HepG2 (cell line): Measurements from ENCODE around the gene JAG1. TPM values are rescaled to one million over a fixed set of nuclear protein-coding genes. Genes with fewer than 3 reads are reported as not detected.

Experiments
- ATAC-seq: fragments of 200-7000 bp; cut with Tn5 transposase; 3 replicates; pipeline ENCODE4 v1.9.1; 2020; ENCODE audit warnings: mild to moderate bottlenecking, moderate library complexity
- BruUV-seq: library from RNA; stranded (reverse); fragments of 400-500 nt; replicated peaks from 2 replicates; lab custom pipeline; 2021; lab: Mats Ljungman, UMichigan
- CTCF ChIA-PET: fragments of 300-600 bp; formaldehyde crosslinking; extraction: SDS; loops from one replicate; lab custom pipeline; 2021; ENCODE audit warnings: low total read pairs, inconsistent platforms, low intra/inter-chr PET ratio; lab: Yijun Ruan, JAX
- POLR2A ChIA-PET: fragments of 350-600 bp; sonication (Branson Sonifier 250); formaldehyde crosslinking; loops from one replicate; lab custom pipeline; 2020; ENCODE audit warnings: antibody characterized with exemption, inconsistent platforms; lab: Yijun Ruan, JAX
- DNase-seq: peaks from one replicate; pipeline ENCODE4 v3.0.0-alpha.2; 2015; ENCODE audit warnings: low spot score
- FAIRE-seq: peaks from 3 replicates; lab custom pipeline; 2011; peaks lifted over from hg19 to GRCh38; lab: Jason Lieb, UNC
- H2AFZ ChIP-seq: one replicate; pipeline ENCODE4 v1.6.1; 2011; ENCODE audit warnings: low read length, inconsistent platforms
- H3K27ac ChIP-seq: fragments of 300-600 bp; 3 replicates; pipeline ENCODE4 v1.8.0; 2011; ENCODE audit warnings: mixed run types, mild to moderate bottlenecking, mixed read lengths, low read length, inconsistent platforms; ENCODE audit not compliant: insufficient read depth; ENCODE audit errors: extremely low read length
- H3K27me3 ChIP-seq, 2 experiments: fragments of 200-600 bp in 1 of 2; 2 replicates in 1 of 2; 3 replicates in 1 of 2; pipeline versions ENCODE4 v1.6.0 to v1.8.0; 2011; ENCODE audit warnings: low read length in 2 of 2, mild to moderate bottlenecking in 2 of 2, moderate library complexity in 2 of 2, inconsistent platforms in 1 of 2; ENCODE audit not compliant: insufficient read depth in 2 of 2, control insufficient read depth in 1 of 2
- H3K36me3 ChIP-seq, 2 experiments: fragments of 200-600 bp in 1 of 2; replicated peaks in 1 of 2; 2 replicates in 1 of 2; 3 replicates in 1 of 2; pipeline versions ENCODE4 v1.5.1 to v1.8.0; 2011; ENCODE audit warnings: low read length in 2 of 2, inconsistent platforms in 1 of 2; ENCODE audit not compliant: insufficient read depth in 2 of 2, control insufficient read depth in 1 of 2
- H3K4me1 ChIP-seq: 2 replicates; pipeline ENCODE4 v1.5.1; 2012; ENCODE audit warnings: low read length, inconsistent platforms; ENCODE audit not compliant: insufficient read depth
- H3K4me2 ChIP-seq: 2 replicates; pipeline ENCODE4 v1.6.0; 2011; ENCODE audit warnings: low read depth, low read length, inconsistent platforms
- H3K4me3 ChIP-seq, 3 experiments: fragments of 200-600 bp in 1 of 3; sonication (generic), shearing (Covaris generic) in 1 of 3; replicated peaks in 1 of 3; 2 replicates each; pipeline ENCODE4 v1.5.1; 2011 to 2016; ENCODE audit warnings: low read length in 3 of 3, inconsistent platforms in 2 of 3, low read depth in 2 of 3, mild to moderate bottlenecking in 2 of 3, control low read depth in 1 of 3, mixed read lengths in 1 of 3; ENCODE audit not compliant: insufficient read depth in 1 of 3
- H3K79me2 ChIP-seq: one replicate; pipeline ENCODE4 v1.6.1; 2011; ENCODE audit warnings: low read length, inconsistent platforms; ENCODE audit not compliant: insufficient read depth
- H3K9ac ChIP-seq: 2 replicates; pipeline ENCODE4 v1.6.0; 2011; ENCODE audit warnings: mild to moderate bottlenecking, low read depth, low read length, inconsistent platforms; ENCODE audit not compliant: insufficient read depth
- H3K9me3 ChIP-seq: 2 replicates; pipeline ENCODE4 v1.5.1; 2012; ENCODE audit warnings: mild to moderate bottlenecking, low read length
- H4K20me1 ChIP-seq: 2 replicates; pipeline ENCODE4 v1.6.0; 2011; ENCODE audit warnings: inconsistent platforms, mild to moderate bottlenecking, low read length, moderate library complexity; ENCODE audit not compliant: insufficient read depth
- HIC2 ChIP-seq: sonication (generic); formaldehyde crosslinking; IDR thresholded peaks from 2 replicates; pipeline ENCODE4 v1.9.0; 2022; ENCODE audit warnings: low read depth, missing genetic modification reagents
- HNF1A ChIP-seq, 2 experiments: sonication (generic) in 1 of 2; formaldehyde crosslinking in 1 of 2; IDR thresholded peaks; 2 replicates each; pipeline versions ENCODE4 v1.4.0 to v1.6.1; 2016 to 2020; ENCODE audit warnings: borderline replicate concordance in 1 of 2, low read depth in 1 of 2, mild to moderate bottlenecking in 1 of 2, missing genetic modification reagents in 1 of 2
- KLF6 ChIP-seq: IDR thresholded peaks from 2 replicates; pipeline ENCODE4 v1.8.0; 2016; ENCODE audit warnings: missing biosample characterization, missing genetic modification reagents
- MED1 ChIP-seq: sonication (generic); formaldehyde crosslinking; IDR thresholded peaks from 2 replicates; pipeline ENCODE4 v1.4.0; 2020; ENCODE audit warnings: missing genetic modification reagents
- MXD3 ChIP-seq: IDR thresholded peaks from 2 replicates; pipeline ENCODE4 v1.6.1; 2016; ENCODE audit warnings: mild to moderate bottlenecking, missing biosample characterization, missing genetic modification reagents
- NFYB ChIP-seq: sonication (generic); formaldehyde crosslinking; IDR thresholded peaks from 2 replicates; pipeline ENCODE4 v1.4.0; 2020; ENCODE audit warnings: missing genetic modification reagents
- TMF1 ChIP-seq: sonication (generic); formaldehyde crosslinking; IDR thresholded peaks from 2 replicates; pipeline ENCODE4 v1.8.1; 2022; ENCODE audit warnings: low read depth, missing genetic modification reagents
- ZFP62 ChIP-seq: sonication (generic); formaldehyde crosslinking; IDR thresholded peaks from 2 replicates; pipeline ENCODE4 v1.4.0; 2020; ENCODE audit warnings: missing genetic modification reagents
- ZNF142 ChIP-seq: sonication (generic); formaldehyde crosslinking; IDR thresholded peaks from 2 replicates; pipeline ENCODE4 v1.4.0; 2020; ENCODE audit warnings: missing genetic modification reagents
- ZNF263 ChIP-seq: sonication (generic); formaldehyde crosslinking; IDR thresholded peaks from 2 replicates; pipeline ENCODE4 v1.4.0; 2020; ENCODE audit warnings: missing genetic modification reagents
- ZNF737 ChIP-seq: sonication (generic); formaldehyde crosslinking; IDR thresholded peaks from 2 replicates; pipeline ENCODE4 v1.5.0; 2020; ENCODE audit warnings: missing genetic modification reagents, mild to moderate bottlenecking, borderline replicate concordance
- WGBS: methylation state at CpG from one replicate; pipeline ENCODE4 v1.1.6; 2017; ENCODE audit warnings: low lambda C conversion rate; 5-methylcytosine and 5-hydroxymethylcytosine counted together
- in situ Hi-C: cut with HindIII; loops from 2 replicates; pipeline ENCODE4 v1.10.0; 2017; ENCODE audit warnings: low pct_unique_long_range_greater_than_20kb; ENCODE audit not compliant: extremely low pct_ligation_motif_present
- intact Hi-C: fragments of 100-400 bp; cut with micrococcal nuclease; formaldehyde crosslinking; loops from one replicate; pipeline ENCODE4 v1.10.0; 2022; ENCODE audit not compliant: unreplicated experiment
- polyA plus RNA-seq, 8 experiments: library from polyadenylated mRNA; depleted of rRNA in 3 of 8; stranded (reverse) in 7 of 8; unstranded in 1 of 8; fragments of >200 nt; fragmentation: Illumina TruSeq in 4 of 8; extraction: Trizol in 4 of 8; gene quantifications; 2 replicates each; pipeline versions ENCODE4 v1.2.1 to v1.2.3, GENCODE V29; 2011 to 2016; ENCODE audit warnings: low read depth in 4 of 8, missing spikeins in 1 of 8, mixed read lengths in 1 of 8; ENCODE audit not compliant: insufficient read depth in 1 of 8
- total RNA-seq, 5 experiments: library from RNA; depleted of rRNA; stranded (reverse); fragments of >200 nt; fragmentation: Illumina TruSeq; extraction: Trizol; gene quantifications; 2 replicates each; pipeline ENCODE4 v1.2.3, GENCODE V29; 2016; ENCODE audit warnings: low read depth in 1 of 5

Gene JAG1
- total and polyA plus RNA-seq, 2 of the 13 experiments (the other 11 are each of a cell fraction or from before 2014, with no cell fraction given), result 47.1 to 56.3 TPM

GRCh38 chr20:10720565-10720964 lies 46.8 kb upstream of the JAG1 start:
- no TSS peak for BruUV-seq
- H3K4me1 ChIP-seq, result peaks cover 49% of the 10 kb centered on the region
- 95% methylated on average over 2 of the region's 2 CpGs for WGBS
- no peak overlapping the region for H3K4me3 ChIP-seq
- no peak overlapping the region for H2AFZ ChIP-seq
- no peak overlapping the region for H3K9ac ChIP-seq
- no peak overlapping the region for H3K4me2 ChIP-seq
- no peak overlapping the region for H3K27ac ChIP-seq
- intact Hi-C loops (no loop called here), in situ Hi-C loops (no loop called here)
- H3K27me3 ChIP-seq, result no peaks in the 10 kb centered on the region
- no peaks in the 10 kb centered on the region for H3K9me3 ChIP-seq
- POLR2A ChIA-PET, result interaction anchor here (1.0 to 1.3 kb wide), 2 partner anchors 9 to 46 kb away, joined by 3 read pairs; no protein-coding TSS in a partner anchor
- no peaks in the 10 kb centered on the region for H4K20me1 ChIP-seq
- no peak for DNase-seq
- no peak for ATAC-seq
- FAIRE-seq, result no peak
- no peaks in the 10 kb centered on the region for H3K36me3 ChIP-seq
- CTCF ChIA-PET, result no interaction called here
- no peaks in the 10 kb centered on the region for H3K79me2 ChIP-seq
- TF ChIP-seq MED1 (CRISPR knock-in tag) (no peak), ZFP62 (CRISPR knock-in tag) (no peak), ZNF737 (CRISPR knock-in tag) (no peak), KLF6 (CRISPR knock-in tag) (no peak), ZNF142 (CRISPR knock-in tag) (no peak), TMF1 (CRISPR knock-in tag) (no peak), HIC2 (CRISPR knock-in tag) (no peak), HNF1A (IDR thresholded peaks at IDR 0.05; ENCODE audit: low read depth) (no peak), HNF1A (CRISPR knock-in tag; IDR thresholded peaks at IDR 0.05; ENCODE audit: borderline replicate concordance) (no peak), MXD3 (CRISPR knock-in tag) (no peak), ZNF263 (CRISPR knock-in tag) (no peak), NFYB (CRISPR knock-in tag) (no peak)
